SJSA1 (cell line): ENCODE data around the gene SLC43A3. TPM values are rescaled to one million over a fixed set of nuclear protein-coding genes. Genes with fewer than 3 reads are reported as not detected.
"Not testable (repeated sequence)": the region's sequence is repeated elsewhere in the genome, so short reads cannot be mapped to it uniquely, and the experiment has no call there.

Experiments
- DNase-seq, 2 experiments: peaks; one replicate each; pipeline ENCODE4 v3.0.0-alpha.2; 2015 to 2020; ENCODE audit warnings: low spot score in 2 of 2, low read depth in 1 of 2
- H3K27ac ChIP-seq: fragments of 250-450 bp; sonication (Bioruptor Pico); 2 replicates; pipeline ENCODE4 v1.5.1; 2020; ENCODE audit warnings: mild to moderate bottlenecking, moderate library complexity
- H3K27me3 ChIP-seq: fragments of 250-450 bp; sonication (Bioruptor Pico); replicated peaks from 2 replicates; pipeline ENCODE4 v1.5.1; 2020; ENCODE audit warnings: mild to moderate bottlenecking, moderate library complexity
- H3K36me3 ChIP-seq: fragments of 250-450 bp; sonication (Bioruptor Pico); 2 replicates; pipeline ENCODE4 v1.5.1; 2020; ENCODE audit warnings: mild to moderate bottlenecking
- H3K4me1 ChIP-seq: fragments of 250-450 bp; sonication (Bioruptor Pico); replicated peaks from 2 replicates; pipeline ENCODE4 v1.6.1; 2021; ENCODE audit warnings: mild to moderate bottlenecking
- H3K4me3 ChIP-seq: fragments of 250-450 bp; sonication (Bioruptor Pico); 2 replicates; pipeline ENCODE4 v1.5.1; 2020; ENCODE audit warnings: mild to moderate bottlenecking
- H3K9me3 ChIP-seq: fragments of 250-450 bp; sonication (Bioruptor Pico); replicated peaks from 2 replicates; pipeline ENCODE4 v1.5.1; 2020; ENCODE audit warnings: mild to moderate bottlenecking
- total RNA-seq: library from RNA; depleted of rRNA; stranded (reverse); fragments of >200 nt; shearing (Covaris generic); gene quantifications from 2 replicates; pipeline ENCODE4 v1.2.3, GENCODE V29; 2014

SLC43A3 gene
- total RNA-seq, 1 experiment from 2014 or later, result 62.2 TPM

DNA sequence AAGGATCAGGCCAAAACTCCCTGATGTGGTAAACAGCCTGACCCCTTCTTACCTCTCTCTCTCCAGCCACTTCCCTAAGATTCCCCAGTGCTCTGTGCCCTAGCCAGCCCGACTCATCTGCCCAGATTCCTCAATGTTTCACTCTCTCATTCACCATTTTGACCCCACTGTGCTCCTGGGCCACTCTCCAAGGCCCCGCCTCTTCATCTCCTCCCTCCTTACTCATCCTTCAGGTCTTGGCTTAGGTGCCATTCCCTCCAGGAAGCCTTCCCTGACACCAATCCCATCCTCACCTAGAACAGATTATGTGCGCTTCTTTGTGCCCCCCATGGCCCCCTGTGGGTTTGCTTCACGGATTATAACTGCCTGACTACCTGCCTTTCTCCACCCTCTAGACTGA lies 13.2 kb downstream of the SLC43A3 start:
- no peaks in the 10 kb centered on the region for H3K27me3 ChIP-seq
- H3K36me3 ChIP-seq, result peaks cover 81% of the 10 kb centered on the region

DNA sequence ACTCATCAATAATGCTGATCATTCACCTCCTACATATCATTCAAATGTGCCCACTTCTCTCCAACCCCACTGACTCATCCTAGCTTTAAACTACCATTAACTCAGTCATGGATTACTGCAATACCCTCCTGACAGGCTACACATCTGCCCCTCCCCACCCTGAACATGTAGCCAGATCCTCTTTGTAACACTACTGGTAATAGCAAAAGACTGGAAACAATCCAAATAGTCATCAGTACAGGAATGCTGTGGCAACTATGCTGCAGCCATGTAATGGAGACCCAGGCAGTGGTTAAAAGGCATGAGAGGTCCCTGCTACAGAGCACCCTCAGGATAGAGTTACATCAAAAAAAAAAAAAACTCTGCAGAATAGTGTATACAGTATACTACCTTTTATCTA lies 16.6 kb downstream of the SLC43A3 start:
- H3K27me3 ChIP-seq, result no peaks in the 10 kb centered on the region
- H3K4me1 ChIP-seq, result no peaks in the 10 kb centered on the region
- no peak overlapping the region for H3K27ac ChIP-seq
- no peak for DNase-seq
- peaks cover 67% of the 10 kb centered on the region for H3K36me3 ChIP-seq
- no peaks in the 10 kb centered on the region for H3K9me3 ChIP-seq
- no peak overlapping the region for H3K4me3 ChIP-seq

More for the DNA sequence above, 13.2 kb downstream of the SLC43A3 start:
- Histone ChIP-seq H3K4me3 (no peak overlapping the region), H3K9me3 (no peaks in the 10 kb centered on the region), H3K27ac (no peak overlapping the region), H3K4me1 (no peaks in the 10 kb centered on the region)
- no peak for DNase-seq

DNA sequence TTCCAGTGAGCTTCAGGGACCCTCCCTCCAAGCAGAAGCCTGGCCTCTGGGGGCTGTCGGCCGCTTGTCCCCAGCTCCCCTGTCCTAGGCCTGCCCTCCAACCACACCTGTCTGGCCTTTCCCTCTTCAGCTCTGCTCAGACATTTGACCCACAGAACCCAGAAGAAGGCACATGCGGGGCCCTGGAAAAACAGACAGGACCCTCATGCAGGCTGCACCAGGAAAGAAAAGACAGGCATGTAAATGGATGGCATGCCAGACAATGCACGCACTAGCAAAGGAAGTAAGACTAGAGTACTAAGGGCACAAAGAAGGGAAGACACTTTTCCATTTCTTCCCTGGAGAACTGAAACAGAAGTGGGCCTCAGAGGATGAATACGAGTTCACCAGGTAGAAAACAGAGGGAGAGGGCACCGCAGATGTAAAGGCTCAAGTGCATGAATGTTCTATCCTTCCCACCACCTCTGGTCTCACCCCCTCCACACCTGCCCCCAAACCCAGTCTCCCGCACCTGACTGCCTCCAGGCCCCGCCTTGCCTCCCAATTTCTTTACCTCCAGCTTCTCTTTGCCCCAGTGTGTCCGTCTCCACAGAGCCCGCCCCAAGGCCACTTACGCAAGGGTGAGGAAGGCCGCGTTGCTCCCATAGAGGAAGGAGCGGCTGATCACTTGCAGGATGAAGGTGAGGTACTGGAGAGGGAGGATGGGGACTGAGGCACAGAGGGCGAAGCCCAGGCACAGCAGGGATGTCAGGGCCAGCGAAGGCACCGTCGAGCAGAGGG lies 17.4 kb downstream of the SLC43A3 start:
- no peak for DNase-seq
- H3K27me3 ChIP-seq, result no peaks in the 10 kb centered on the region
- no peak overlapping the region for H3K27ac ChIP-seq
- H3K36me3 ChIP-seq, result peaks cover 60% of the 10 kb centered on the region
- H3K9me3 ChIP-seq, result no peaks in the 10 kb centered on the region
- no peak overlapping the region for H3K4me3 ChIP-seq
- H3K4me1 ChIP-seq, result no peaks in the 10 kb centered on the region

DNA sequence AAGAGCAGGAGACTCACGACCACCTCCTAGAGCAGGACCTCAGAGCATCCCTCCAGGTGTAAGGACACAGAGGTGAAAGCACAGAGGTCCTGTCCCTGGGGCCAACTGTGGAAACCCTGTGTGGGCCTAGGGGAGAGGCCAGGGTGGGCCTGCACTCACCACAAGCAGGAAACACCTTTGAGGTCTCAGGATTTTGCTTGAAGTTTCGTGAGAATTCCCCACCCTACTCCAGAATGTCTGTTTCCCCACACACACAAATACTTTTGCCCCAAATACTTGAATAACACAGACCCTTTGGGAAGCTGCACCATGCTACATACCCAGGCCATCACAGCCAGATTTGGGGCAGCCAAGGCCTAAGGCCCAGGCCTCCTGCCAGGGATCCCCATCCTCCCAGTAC lies 18.1 kb downstream of the SLC43A3 start:
- Histone ChIP-seq H3K4me3 (no peak overlapping the region), H3K36me3 (peaks cover 55% of the 10 kb centered on the region), H3K4me1 (no peaks in the 10 kb centered on the region), H3K9me3 (no peaks in the 10 kb centered on the region), H3K27me3 (no peaks in the 10 kb centered on the region), H3K27ac (no peak overlapping the region)
- DNase-seq, result no peak

DNA sequence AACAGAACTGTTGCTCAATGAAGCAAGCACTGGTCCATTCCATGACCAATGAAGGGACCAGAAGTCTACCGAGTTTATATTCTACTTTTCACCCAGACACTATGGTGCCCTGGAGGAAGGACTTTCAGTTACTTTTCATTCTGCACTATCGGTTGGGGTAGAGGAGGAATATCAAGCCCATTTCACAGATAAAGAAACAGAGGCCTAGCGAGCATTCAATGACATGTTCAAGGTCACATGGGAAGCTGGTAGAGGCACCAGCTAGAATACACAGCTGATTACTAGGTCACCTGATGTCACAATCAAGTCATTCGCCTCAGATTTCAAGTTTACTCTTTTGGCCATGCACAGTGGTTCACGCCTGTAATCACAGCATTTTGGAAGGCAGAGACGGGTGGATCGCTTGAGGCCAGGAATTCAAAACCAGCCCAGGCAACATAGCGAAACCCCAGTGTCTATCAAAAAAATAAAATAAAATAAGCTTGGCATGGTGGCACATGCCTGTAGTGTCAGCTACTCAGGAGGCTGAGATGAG lies 18.9 kb downstream of the SLC43A3 start:
- H3K27me3 ChIP-seq, result no peaks in the 10 kb centered on the region
- no peak overlapping the region for H3K4me3 ChIP-seq
- no peak overlapping the region for H3K27ac ChIP-seq
- no peak for DNase-seq
- no peaks in the 10 kb centered on the region for H3K4me1 ChIP-seq
- H3K36me3 ChIP-seq, result peaks cover 47% of the 10 kb centered on the region
- no peaks in the 10 kb centered on the region for H3K9me3 ChIP-seq

DNA sequence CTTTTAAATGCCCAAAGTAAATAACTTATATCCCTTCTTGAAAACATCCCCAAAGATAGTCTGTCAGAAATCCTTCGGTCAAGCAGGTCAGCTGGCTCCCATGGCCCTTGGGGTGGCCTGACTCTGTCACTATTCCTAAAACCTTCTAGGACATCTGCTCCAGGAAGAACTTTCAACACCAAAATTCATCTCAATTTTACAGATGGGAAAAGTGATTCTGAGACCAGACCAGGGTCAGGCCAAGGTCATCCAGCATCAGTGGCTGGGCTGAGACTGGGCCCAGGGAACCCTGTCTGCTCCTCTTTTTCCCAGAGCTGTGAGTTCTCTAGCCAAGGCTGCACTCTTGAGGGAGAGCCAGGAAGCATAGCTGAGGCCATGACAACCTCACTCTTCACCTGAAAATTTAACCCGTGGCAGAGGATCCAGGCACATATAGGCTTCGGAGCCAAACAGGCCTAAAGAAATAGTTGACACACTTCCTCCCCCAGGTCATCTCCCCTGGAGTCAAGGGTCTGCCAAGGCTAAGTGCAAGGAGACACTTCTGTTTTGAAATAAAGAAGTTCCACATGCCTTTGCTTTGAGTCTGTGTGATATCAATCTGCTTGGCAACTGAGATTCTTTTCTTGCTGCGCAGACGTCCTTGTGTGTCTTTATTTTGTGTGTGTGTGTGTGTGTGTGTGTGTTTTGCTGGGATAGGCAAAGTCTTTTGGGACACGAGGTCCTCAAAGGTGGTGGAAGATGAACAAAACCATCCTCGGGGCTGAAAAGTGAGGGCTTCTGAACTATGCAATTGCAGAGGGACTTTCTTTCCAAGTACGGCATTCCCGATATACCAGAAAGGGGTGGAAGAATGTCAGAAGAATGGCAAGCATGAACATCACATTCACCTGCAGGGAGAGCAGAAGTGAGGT lies 19.7 kb downstream of the SLC43A3 start:
- peaks cover 43% of the 10 kb centered on the region for H3K36me3 ChIP-seq
- no peaks in the 10 kb centered on the region for H3K27me3 ChIP-seq
- no peaks in the 10 kb centered on the region for H3K4me1 ChIP-seq
- no peak for DNase-seq
- no peak overlapping the region for H3K27ac ChIP-seq
- H3K4me3 ChIP-seq, result no peak overlapping the region
- no peaks in the 10 kb centered on the region for H3K9me3 ChIP-seq

DNA sequence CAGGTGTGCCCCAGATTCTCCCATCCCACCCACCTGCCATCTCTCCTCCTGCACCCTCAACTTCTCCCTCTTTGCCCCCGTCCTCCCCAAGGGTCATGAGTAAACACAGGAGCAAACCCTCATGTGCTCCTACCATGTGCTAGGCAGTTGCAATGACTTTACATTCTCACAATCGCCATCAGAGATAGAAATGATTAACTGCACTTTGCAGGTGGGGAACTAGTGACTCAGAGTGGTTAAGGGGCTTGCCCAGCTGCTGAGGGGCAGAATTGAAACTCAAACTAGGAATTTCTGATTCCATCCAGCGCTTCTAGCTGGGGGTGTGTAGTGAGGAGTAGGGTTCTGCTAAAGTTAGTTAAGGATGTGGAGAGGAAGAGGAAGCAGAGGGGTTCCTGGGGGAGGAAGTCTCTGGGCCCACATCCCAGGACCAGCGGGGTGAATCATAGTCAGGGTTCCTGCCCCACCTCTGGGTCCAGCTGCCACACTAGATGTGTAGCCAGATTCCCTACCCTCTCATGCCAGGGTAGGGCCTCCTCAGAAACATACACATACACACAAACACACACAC lies 20.5 kb downstream of the SLC43A3 start:
- no peak overlapping the region for H3K27ac ChIP-seq
- H3K27me3 ChIP-seq, result no peaks in the 10 kb centered on the region
- H3K4me3 ChIP-seq, result no peak overlapping the region
- no peaks in the 10 kb centered on the region for H3K4me1 ChIP-seq
- H3K36me3 ChIP-seq, result peaks cover 40% of the 10 kb centered on the region
- no peaks in the 10 kb centered on the region for H3K9me3 ChIP-seq
- no peak for DNase-seq

DNA sequence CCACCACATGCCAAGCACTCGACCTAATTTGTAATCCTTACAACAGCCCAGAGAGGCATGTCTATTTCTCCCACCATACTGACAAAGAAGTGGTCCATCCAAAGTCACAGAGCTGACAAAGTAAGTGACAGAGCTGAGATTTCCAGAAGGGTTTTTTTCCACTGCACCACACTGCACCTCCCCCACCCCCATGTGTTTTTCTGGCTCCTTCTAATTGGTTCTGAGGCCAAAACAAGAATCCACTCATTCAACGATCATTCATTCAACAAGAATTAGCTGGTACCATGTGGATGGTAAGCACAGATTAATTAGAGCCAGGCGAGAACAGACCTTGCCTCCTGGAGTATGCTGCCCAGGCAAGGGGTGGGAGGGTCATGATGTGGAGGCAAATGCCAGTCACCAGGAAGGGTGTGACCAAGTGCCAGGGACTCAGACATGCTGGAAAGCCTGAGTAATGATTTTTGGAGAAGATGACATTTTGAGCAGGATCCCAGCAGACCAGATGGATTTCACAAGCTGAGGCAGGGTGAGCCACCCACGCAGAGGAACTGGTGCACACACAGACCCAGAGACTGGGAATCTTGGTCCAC lies 21.6 kb downstream of the SLC43A3 start:
- no peak overlapping the region for H3K4me3 ChIP-seq
- no peak for DNase-seq

DNA sequence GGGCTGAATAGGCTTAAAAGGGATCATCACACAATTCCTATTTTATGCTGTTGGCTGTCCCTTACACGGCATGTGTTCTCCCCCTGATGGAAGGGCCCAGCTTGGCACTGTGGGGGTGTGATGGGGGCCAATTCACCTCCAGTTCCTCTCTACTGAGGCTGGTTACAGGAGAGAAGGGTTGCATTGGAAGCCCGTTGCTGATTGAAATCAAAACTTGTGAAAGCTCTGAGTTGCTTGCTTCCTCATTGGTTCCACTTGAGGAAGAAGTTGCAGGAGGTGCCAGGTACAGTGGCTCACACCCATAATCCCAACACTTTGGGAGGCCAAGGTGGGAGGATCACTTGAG lies 23.1 kb downstream of the SLC43A3 start:
- no peak for DNase-seq
- Histone ChIP-seq H3K27ac (no peak overlapping the region), H3K4me3 (no peak overlapping the region), H3K4me1 (no peaks in the 10 kb centered on the region), H3K9me3 (no peaks in the 10 kb centered on the region), H3K27me3 (no peaks in the 10 kb centered on the region), H3K36me3 (peaks cover 21% of the 10 kb centered on the region)

More for the DNA sequence above, 21.6 kb downstream of the SLC43A3 start:
- H3K27me3 ChIP-seq, result no peaks in the 10 kb centered on the region
- H3K36me3 ChIP-seq, result peaks cover 35% of the 10 kb centered on the region
- no peak overlapping the region for H3K27ac ChIP-seq
- no peaks in the 10 kb centered on the region for H3K4me1 ChIP-seq
- no peaks in the 10 kb centered on the region for H3K9me3 ChIP-seq

DNA sequence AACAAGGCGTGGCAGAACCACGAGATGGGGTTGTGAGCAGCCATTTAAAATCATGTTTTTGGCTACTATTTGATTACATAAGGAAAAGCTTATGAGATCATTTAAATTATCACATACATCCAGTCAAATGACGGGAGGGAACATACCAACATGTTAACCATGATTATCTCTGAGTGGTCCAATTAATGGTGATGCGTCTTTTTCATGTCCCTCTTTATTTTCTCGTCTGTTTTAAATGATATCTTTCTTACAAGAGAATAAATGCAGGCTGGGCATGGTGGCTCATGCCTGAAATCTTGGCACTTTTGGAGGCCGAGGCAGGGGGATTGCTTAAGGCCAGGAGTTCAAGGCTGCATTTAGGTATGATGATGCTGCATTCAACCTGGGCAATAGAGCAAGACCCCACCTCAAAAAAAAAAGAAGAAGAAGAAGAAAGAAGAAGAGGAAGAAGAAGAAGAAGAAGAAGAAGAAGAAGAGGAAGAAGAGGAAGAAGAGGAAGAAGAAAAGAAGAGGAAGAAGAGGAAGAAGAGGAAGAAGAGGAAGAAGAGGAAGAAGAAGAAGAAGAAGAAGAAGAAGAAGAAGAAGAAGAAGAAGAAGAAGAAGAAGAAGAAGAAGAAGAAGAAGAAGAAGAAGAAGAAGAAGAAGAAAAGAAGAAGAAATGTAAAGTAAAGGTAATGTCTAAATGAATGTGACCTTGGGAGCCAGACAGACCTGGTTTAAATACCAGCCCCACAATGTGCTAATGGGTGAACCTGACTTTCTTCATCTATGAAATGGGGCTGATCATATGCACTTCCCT lies 23.7 kb downstream of the SLC43A3 start:
- H3K4me1 ChIP-seq, H3K27me3 ChIP-seq, H3K27ac ChIP-seq, DNase-seq, H3K4me3 ChIP-seq, H3K9me3 ChIP-seq: not testable (repeated sequence)
- peaks cover 17% of the 10 kb centered on the region for H3K36me3 ChIP-seq

DNA sequence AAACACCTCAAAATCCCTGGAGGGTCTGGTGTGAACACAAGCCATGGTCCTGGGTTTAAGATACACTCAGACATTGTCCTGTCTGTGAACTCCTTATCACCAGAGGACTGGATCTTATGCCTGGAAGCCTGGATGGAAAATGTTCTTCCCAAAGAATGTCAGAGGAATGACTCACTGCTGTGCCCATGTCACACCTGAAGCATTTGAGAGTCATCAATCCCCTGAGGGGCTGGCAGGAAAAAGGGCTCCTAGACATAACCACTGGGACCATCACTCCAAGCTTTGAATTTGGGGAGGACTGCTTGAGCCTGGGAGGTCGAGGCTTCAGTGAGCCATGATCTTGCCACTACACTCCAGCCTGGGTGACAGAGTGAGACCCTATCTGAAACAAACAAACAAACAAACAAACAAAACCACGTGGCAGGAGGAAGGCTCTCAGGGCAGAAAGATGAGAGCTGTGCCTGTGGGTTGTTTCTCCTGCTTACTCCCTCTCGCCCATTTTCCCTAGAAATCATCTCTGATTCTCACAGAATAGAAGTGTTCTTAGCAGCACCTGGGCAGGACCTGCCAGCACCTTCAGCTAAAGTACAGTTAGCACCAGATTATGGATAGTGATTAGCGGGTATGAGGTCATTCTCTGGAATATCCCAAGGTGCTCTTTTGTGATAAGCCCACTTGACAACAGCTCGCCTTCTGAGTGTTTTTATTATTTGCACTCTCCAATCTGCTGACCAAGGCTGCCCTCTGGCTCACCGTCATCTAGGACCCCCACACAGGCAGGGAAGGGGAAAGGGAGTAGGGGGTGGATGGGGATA lies 24.5 kb downstream of the SLC43A3 start:
- DNase-seq, result no peak
- no peaks in the 10 kb centered on the region for H3K9me3 ChIP-seq
- H3K27ac ChIP-seq, result no peak overlapping the region
- no peaks in the 10 kb centered on the region for H3K4me1 ChIP-seq
- no peak overlapping the region for H3K4me3 ChIP-seq
- peaks cover 9% of the 10 kb centered on the region for H3K36me3 ChIP-seq
- H3K27me3 ChIP-seq, result no peaks in the 10 kb centered on the region

DNA sequence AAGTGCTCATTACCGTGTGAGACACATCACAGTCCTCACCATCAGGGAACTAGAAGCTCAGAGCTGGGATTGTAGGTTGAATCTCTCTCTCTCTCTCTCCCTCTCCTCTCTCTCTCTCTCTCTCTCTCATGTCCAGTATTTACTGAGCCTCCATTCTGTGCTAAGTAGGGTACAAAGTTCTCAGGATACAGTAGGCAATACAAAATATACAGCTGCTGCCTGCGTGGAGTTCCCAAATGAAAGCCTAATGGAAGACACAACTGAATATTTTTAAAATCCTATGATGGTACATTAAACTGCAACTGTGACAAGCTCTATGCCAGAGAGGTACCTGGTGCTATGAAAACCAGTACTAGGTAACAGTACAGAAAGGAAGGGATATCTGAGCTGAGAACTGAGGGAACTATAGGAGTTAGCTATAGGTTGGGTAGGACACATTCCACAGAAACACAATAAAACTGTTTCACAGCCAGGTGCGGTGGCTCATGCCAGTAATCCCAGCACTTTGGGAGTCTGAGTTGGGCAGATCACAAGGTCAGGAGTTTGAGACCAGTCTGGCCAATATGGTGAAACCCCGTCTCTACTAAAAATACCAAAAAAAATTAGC lies 26.8 kb downstream of the SLC43A3 start:
- DNase-seq, result no peak
- H3K27ac ChIP-seq, result no peak overlapping the region
- H3K36me3 ChIP-seq, result no peaks in the 10 kb centered on the region
- H3K4me3 ChIP-seq, result no peak overlapping the region
- H3K9me3 ChIP-seq, result no peaks in the 10 kb centered on the region
- H3K4me1 ChIP-seq, result no peaks in the 10 kb centered on the region
- H3K27me3 ChIP-seq, result no peaks in the 10 kb centered on the region
